Parathyroid adenoma (tissue), 2 donors: ENCODE results near the gene NEDD4L.

ENCODE experiments used
- H2AFZ ChIP-seq: fragments of 300-600 bp; sonication (generic); one replicate; pipeline ENCODE4 v1.7.0; 2017; ENCODE audit warnings: antibody characterized with exemption, mild to moderate bottlenecking
- H3K27ac ChIP-seq: fragments of 300-600 bp; sonication (generic); one replicate; pipeline ENCODE4 v1.7.0; 2017
- H3K27me3 ChIP-seq: fragments of 300-600 bp; sonication (generic); one replicate; pipeline ENCODE4 v1.7.0; 2017; ENCODE audit warnings: low read length; ENCODE audit not compliant: control insufficient read depth, insufficient read depth
- H3K36me3 ChIP-seq: fragments of 300-600 bp; sonication (generic); one replicate; pipeline ENCODE4 v1.7.0; 2017; ENCODE audit warnings: low read length; ENCODE audit not compliant: control insufficient read depth, insufficient read depth
- H3K4me1 ChIP-seq: fragments of 300-600 bp; sonication (generic); one replicate; pipeline ENCODE4 v1.7.0; 2017; ENCODE audit warnings: control low read depth
- H3K4me2 ChIP-seq: fragments of 300-600 bp; sonication (generic); one replicate; pipeline ENCODE4 v1.7.0; 2017; ENCODE audit warnings: low read length
- H3K4me3 ChIP-seq: fragments of 300-600 bp; sonication (generic); one replicate; pipeline ENCODE4 v1.7.0; 2017; ENCODE audit warnings: low read depth, low read length
- H3K79me2 ChIP-seq: fragments of 300-600 bp; sonication (generic); one replicate; pipeline ENCODE4 v1.7.0; 2017; ENCODE audit warnings: control low read depth
- H3K9ac ChIP-seq: fragments of 300-600 bp; sonication (generic); one replicate; pipeline ENCODE4 v1.7.0; 2017; ENCODE audit warnings: mild to moderate bottlenecking
- H3K9me3 ChIP-seq: fragments of 300-600 bp; sonication (generic); one replicate; pipeline ENCODE4 v1.7.0; 2017; ENCODE audit warnings: low read length; ENCODE audit not compliant: control insufficient read depth
- TF ChIP-seq, protein P1 (sequence below): fragments of 300-600 bp; sonication (generic); IDR thresholded peaks from one replicate; pipeline ENCODE4 v1.7.0; 2017; ENCODE audit warnings: antibody characterized with exemption, mild to moderate bottlenecking
- donor health status: primary hyperparathyroidism.

Gene NEDD4L

DNA sequence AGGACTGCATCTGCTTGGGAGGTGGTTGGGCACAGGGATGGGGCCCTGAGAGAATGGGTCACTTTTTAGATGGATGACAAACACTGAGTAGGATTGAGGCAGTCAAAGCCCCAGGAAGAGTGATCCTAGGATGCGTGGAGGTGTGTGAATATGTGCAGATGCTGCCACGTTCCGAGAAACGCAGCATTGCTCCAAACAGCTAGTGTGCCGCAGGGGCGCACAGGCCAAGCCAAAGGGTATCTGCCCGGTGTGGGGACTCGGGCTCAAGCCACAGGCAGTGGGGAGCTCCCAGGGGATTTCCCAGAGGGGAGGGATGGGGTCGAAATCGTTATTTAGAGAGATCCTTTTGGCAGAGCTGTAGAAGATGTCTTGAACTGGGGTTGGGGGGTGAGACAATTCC, 310.8 kb downstream of the NEDD4L start:
- Histone ChIP-seq H3K4me2 (no peak overlapping the region), H3K4me3 (no peak overlapping the region), H2AFZ (no peak overlapping the region), H3K27me3 (no peaks in the 10 kb centered on the region), H3K27ac (no peak overlapping the region), H3K36me3 (no peaks in the 10 kb centered on the region), H3K9ac (no peak overlapping the region), H3K79me2 (no peaks in the 10 kb centered on the region), H3K9me3 (no peaks in the 10 kb centered on the region), H3K4me1 (no peaks in the 10 kb centered on the region)
- TF ChIP-seq, protein P1, sequence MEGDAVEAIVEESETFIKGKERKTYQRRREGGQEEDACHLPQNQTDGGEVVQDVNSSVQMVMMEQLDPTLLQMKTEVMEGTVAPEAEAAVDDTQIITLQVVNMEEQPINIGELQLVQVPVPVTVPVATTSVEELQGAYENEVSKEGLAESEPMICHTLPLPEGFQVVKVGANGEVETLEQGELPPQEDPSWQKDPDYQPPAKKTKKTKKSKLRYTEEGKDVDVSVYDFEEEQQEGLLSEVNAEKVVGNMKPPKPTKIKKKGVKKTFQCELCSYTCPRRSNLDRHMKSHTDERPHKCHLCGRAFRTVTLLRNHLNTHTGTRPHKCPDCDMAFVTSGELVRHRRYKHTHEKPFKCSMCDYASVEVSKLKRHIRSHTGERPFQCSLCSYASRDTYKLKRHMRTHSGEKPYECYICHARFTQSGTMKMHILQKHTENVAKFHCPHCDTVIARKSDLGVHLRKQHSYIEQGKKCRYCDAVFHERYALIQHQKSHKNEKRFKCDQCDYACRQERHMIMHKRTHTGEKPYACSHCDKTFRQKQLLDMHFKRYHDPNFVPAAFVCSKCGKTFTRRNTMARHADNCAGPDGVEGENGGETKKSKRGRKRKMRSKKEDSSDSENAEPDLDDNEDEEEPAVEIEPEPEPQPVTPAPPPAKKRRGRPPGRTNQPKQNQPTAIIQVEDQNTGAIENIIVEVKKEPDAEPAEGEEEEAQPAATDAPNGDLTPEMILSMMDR, result no peak

DNA sequence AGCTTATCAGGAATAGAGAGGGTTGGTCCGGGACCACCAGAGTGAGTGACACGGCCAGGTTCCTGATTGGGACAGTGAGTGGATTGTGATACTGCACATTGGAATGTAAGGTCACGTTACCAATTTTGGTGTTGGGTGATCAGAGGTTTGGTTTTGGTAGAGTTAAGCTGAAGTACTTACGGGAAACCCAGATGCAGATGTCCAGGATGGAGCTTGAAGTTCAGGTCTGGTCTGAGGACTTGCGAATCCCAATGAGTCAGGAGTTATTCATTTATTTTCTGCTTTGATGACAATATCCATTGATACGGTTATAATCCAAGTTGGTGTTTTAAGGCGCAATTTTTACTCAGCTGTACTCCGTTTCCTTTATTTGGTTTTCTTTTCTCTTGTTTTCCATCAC, 311.2 kb downstream of the NEDD4L start:
- TF ChIP-seq, protein P1, result no peak

DNA sequence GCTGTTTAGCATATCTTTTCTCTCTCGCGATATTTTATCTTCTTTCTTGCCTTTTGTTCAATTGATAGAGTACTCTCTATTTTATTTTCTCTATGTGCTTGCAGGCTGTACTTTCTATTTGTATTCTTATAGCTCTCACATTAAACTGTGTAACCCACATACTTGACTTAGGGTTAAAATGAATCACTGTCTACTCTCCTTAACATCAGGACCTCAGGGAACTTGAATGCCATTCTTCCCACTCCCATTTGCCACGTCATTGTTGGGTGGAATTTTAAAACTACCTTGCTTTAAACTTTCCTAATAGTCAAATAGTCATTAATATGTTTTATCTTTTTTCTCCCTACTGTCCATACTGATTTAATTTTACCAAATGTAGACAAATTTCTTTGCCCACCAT, 315.2 kb downstream of the NEDD4L start:
- TF ChIP-seq, protein P1, result no peak
- Histone ChIP-seq H2AFZ (no peak overlapping the region), H3K9ac (no peak overlapping the region), H3K4me2 (no peak overlapping the region), H3K4me1 (no peaks in the 10 kb centered on the region), H3K9me3 (no peaks in the 10 kb centered on the region), H3K79me2 (no peaks in the 10 kb centered on the region), H3K4me3 (no peak overlapping the region), H3K27ac (no peak overlapping the region), H3K36me3 (no peaks in the 10 kb centered on the region), H3K27me3 (no peaks in the 10 kb centered on the region)

More for the DNA sequence above, 311.2 kb downstream of the NEDD4L start:
- H3K79me2 ChIP-seq, result no peaks in the 10 kb centered on the region
- no peak overlapping the region for H2AFZ ChIP-seq
- H3K36me3 ChIP-seq, result no peaks in the 10 kb centered on the region
- H3K9me3 ChIP-seq, result no peaks in the 10 kb centered on the region
- no peak overlapping the region for H3K4me2 ChIP-seq
- no peak overlapping the region for H3K9ac ChIP-seq
- no peaks in the 10 kb centered on the region for H3K27me3 ChIP-seq
- no peak overlapping the region for H3K27ac ChIP-seq
- H3K4me3 ChIP-seq, result no peak overlapping the region
- no peaks in the 10 kb centered on the region for H3K4me1 ChIP-seq

DNA sequence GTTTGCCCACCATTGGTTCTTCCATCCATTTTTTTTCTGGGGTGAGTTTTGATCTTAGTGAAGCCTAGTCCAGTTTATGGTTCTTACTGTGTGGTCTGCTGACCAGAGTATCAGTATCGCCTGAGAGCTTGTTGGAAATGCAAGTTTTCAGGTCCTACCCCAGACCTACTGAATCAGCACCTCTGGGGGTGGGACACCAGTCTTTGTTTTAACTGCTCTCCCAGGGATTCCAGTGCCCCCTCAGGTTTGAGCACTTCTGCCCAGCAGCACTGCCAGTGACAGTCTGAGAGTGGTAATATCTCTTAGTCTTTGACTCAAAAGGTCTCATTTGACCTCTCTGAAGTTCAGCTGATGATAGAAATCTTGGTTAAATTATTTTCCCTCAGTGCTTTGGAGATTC, 315.6 kb downstream of the NEDD4L start:
- H3K4me3 ChIP-seq, result no peak overlapping the region
- no peaks in the 10 kb centered on the region for H3K27me3 ChIP-seq
- no peak overlapping the region for H3K27ac ChIP-seq
- TF ChIP-seq, protein P1, result no peak
- H3K79me2 ChIP-seq, result no peaks in the 10 kb centered on the region
- no peaks in the 10 kb centered on the region for H3K9me3 ChIP-seq
- no peak overlapping the region for H3K4me2 ChIP-seq
- H3K9ac ChIP-seq, result no peak overlapping the region
- H3K4me1 ChIP-seq, result no peaks in the 10 kb centered on the region
- H3K36me3 ChIP-seq, result no peaks in the 10 kb centered on the region
- no peak overlapping the region for H2AFZ ChIP-seq

DNA sequence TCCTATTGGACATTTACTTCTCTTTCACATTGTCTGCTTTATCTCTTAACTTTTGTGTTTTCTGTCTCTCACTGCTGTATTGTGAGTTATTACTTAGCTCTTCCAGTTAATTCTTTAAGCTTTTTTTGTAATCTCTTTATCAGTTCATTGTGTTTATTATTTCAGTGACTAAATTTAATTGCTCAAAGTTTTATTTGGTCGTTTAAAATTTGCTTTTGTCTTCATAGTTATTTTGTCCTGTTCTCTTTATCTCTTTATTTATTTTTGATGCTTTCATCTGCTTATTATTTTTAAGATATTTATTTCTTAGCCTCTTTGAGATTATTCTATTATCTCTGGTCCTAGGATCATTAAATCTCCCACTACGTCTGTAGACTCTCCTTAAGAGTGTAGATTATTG, 316.3 kb downstream of the NEDD4L start:
- H3K9me3 ChIP-seq, result no peaks in the 10 kb centered on the region
- H2AFZ ChIP-seq, result no peak overlapping the region
- no peak overlapping the region for H3K4me2 ChIP-seq
- no peaks in the 10 kb centered on the region for H3K36me3 ChIP-seq
- no peak overlapping the region for H3K27ac ChIP-seq
- H3K4me1 ChIP-seq, result no peaks in the 10 kb centered on the region
- no peak overlapping the region for H3K4me3 ChIP-seq
- H3K9ac ChIP-seq, result no peak overlapping the region
- H3K79me2 ChIP-seq, result no peaks in the 10 kb centered on the region
- TF ChIP-seq, protein P1, result no peak
- H3K27me3 ChIP-seq, result no peaks in the 10 kb centered on the region
